ENCODE data around the gene UQCRQ. TPM values are rescaled to one million over a fixed set of nuclear protein-coding genes. Genes with fewer than 3 reads are reported as not detected.

UQCRQ gene
- total and polyA plus RNA-seq, 8 donors: 133 to 235 (median 205) TPM

DNA sequence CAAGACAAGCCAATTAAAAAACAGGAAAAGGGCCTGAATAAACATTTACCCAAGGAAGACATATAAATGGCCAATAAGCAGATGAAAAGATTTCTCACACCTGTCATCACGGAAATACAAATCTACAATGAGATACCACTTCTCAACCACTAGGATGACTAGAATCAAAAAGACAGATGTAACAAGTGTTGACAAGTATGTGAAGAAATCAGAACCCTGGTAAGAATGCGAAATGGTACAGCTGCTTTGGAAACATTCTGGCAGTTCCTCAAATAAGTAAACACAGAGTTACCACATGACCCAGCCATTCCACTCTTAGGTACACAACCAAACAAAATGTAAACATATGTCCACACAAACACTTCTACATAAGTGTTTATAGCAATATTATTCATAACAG, 39.5 kb downstream of the UQCRQ start:
- peak; percentile 82 to 88 (median 87) for ATAC-seq
- TF ChIP-seq, protein P1, sequence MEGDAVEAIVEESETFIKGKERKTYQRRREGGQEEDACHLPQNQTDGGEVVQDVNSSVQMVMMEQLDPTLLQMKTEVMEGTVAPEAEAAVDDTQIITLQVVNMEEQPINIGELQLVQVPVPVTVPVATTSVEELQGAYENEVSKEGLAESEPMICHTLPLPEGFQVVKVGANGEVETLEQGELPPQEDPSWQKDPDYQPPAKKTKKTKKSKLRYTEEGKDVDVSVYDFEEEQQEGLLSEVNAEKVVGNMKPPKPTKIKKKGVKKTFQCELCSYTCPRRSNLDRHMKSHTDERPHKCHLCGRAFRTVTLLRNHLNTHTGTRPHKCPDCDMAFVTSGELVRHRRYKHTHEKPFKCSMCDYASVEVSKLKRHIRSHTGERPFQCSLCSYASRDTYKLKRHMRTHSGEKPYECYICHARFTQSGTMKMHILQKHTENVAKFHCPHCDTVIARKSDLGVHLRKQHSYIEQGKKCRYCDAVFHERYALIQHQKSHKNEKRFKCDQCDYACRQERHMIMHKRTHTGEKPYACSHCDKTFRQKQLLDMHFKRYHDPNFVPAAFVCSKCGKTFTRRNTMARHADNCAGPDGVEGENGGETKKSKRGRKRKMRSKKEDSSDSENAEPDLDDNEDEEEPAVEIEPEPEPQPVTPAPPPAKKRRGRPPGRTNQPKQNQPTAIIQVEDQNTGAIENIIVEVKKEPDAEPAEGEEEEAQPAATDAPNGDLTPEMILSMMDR (IDR thresholded peaks at IDR 0.05): no peak
- 29 to 35% methylated on average over 2 of the region's 2 CpGs for WGBS, 2 donors
- H3K36me3 ChIP-seq: no peaks in the 10 kb centered on the region
- intact Hi-C loops (cut with DNase I): no loop called here
- peaks cover 0 to 11% (median 0%) of the 10 kb centered on the region in 3 donors for H3K4me1 ChIP-seq
- FAIRE-seq: no peak
- H3K4me3 ChIP-seq: no peak overlapping the region
- no peaks in the 10 kb centered on the region for H3K27me3 ChIP-seq
- no peaks in the 10 kb centered on the region for H3K9me3 ChIP-seq
- peak overlapping the region in 1 of 4 donors; percentile 33 for H3K27ac ChIP-seq
- DNase-seq: peak in 1 of 6 donors; percentile 38

DNA sequence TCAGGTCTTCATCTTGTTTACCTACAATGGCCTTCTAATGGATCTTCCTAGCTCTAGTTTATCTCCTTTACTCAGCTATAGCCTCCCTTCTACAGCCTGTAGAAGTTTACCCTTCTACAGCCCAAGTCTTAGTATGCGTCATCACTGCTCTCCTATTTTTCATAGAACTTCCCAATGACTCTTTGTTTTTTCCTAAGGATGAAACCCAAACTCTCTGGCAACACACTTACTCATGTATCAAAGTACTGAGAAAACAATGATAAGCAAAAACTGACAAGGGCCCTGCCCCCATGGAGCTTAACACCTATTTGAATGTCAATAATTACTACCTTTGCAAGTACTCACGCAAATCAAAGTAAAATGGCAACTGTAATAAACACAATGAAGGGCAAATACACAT, 40.7 kb downstream of the UQCRQ start:
- Histone ChIP-seq H3K4me1 (peaks cover 0 to 11% (median 0%) of the 10 kb centered on the region in 3 donors), H3K27ac (no peak overlapping the region), H3K9me3 (no peaks in the 10 kb centered on the region), H3K36me3 (peaks cover 0 to 7% (median 0%) of the 10 kb centered on the region in 3 donors), H3K27me3 (no peaks in the 10 kb centered on the region), H3K4me3 (no peak overlapping the region)
- 73 to 74% methylated on average over 2 of the region's 2 CpGs for WGBS, 2 donors
- intact Hi-C loops (cut with DNase I): no loop called here
- TF ChIP-seq, protein P1 (IDR thresholded peaks at IDR 0.05): no peak
- DNase-seq (no peak), ATAC-seq (peak in 2 of 4 donors; percentile 13 to 14), FAIRE-seq (no peak)

DNA sequence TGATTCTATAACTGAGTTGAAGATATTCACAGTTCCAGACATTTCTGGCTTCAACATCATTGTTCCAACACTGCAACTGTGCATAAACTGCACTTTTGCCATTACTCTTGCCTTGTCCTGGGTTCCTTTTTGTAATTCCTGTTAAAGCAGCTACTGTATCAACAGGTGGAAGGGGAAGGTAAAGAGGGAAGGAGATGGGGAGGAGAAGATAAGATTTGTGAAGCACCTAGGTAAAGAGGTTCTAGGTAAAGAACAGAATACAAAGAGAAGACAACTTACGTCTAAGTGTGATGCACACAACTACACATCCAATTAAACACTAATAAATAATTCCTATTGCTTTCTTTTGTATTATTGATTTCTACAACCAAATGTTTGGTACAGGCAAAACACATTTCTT, 43.3 kb downstream of the UQCRQ start:
- no peaks in the 10 kb centered on the region for H3K27me3 ChIP-seq
- TF ChIP-seq, protein P1 (IDR thresholded peaks at IDR 0.05): no peak
- FAIRE-seq (no peak), ATAC-seq (no peak), DNase-seq (no peak)
- no peak overlapping the region for H3K4me3 ChIP-seq
- intact Hi-C loops (cut with DNase I): no loop called here
- H3K4me1 ChIP-seq: peaks cover 0 to 11% (median 0%) of the 10 kb centered on the region in 3 donors
- no peaks in the 10 kb centered on the region for H3K9me3 ChIP-seq
- WGBS, 2 donors: 91 to 100% methylated on average over 1 of the region's 1 CpG
- H3K27ac ChIP-seq: no peak overlapping the region
- H3K36me3 ChIP-seq: peaks cover 0 to 11% (median 0%) of the 10 kb centered on the region in 3 donors

DNA sequence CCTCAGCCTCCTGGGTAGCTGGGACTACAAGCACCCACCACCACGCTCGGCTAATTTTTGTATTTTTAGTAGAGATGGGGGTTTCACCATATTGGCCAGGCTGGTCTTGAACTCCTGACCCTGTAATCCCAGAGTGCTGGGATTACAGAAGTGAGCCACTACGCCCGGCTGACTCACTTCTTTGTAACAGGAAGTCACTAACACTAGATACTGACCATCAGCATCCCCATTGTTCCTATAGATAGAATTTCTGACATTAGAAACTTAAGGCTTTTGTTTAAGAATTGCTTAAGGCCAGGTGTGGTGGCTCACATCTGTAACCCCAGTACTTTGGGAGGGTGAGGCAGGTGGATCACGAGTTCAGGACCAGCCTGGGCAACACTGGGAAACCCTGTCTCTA, 49.2 kb downstream of the UQCRQ start:
- FAIRE-seq: no peak
- Histone ChIP-seq H3K27me3 (no peaks in the 10 kb centered on the region), H3K36me3 (peaks cover 0 to 22% (median 0%) of the 10 kb centered on the region in 3 donors), H3K27ac (no peak overlapping the region), H3K9me3 (no peaks in the 10 kb centered on the region), H3K4me1 (no peaks in the 10 kb centered on the region), H3K4me3 (no peak overlapping the region)
- DNase-seq: no peak
- TF ChIP-seq, protein P1 (IDR thresholded peaks at IDR 0.05): no peak
- ATAC-seq: no peak
- intact Hi-C loops (cut with DNase I): no loop called here
- 90 to 92% methylated on average over 5 of the region's 5 CpGs for WGBS, 2 donors

DNA sequence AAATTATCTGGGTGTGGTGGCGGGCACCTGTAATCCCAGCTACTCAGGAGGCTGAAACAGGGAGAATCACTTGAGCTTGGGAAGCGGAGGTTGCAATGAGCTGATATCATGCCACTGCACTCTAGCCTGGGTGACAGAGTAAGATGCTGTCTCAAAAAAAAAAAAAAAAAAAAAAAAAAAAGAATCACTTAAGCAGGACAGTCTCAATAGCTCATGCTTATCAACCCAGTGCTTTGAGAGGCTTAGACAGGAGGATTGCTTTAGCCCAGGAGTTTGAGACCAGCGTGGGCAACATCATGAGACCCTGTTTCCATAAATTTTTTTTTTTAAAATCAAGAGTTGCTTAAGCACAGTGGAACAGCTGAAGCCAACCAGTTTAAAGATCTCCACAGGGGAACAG, 49.6 kb downstream of the UQCRQ start:
- H3K27me3 ChIP-seq: no peaks in the 10 kb centered on the region
- H3K9me3 ChIP-seq: no peaks in the 10 kb centered on the region
- H3K4me1 ChIP-seq: no peaks in the 10 kb centered on the region
- H3K36me3 ChIP-seq: peaks cover 0 to 24% (median 0%) of the 10 kb centered on the region in 3 donors
- DNase-seq (no peak), FAIRE-seq (no peak), ATAC-seq (peak in 1 of 4 donors; percentile 14)
- intact Hi-C loops (cut with DNase I): no loop called here
- no peak overlapping the region for H3K27ac ChIP-seq
- TF ChIP-seq, protein P1 (IDR thresholded peaks at IDR 0.05): no peak
- 94 to 98% methylated on average over 3 of the region's 3 CpGs for WGBS, 2 donors
- H3K4me3 ChIP-seq: no peak overlapping the region

Other genes with a start within 250 kb of the UQCRQ start
- gene IL13, start 208.5 kb upstream of the UQCRQ start, total RNA-seq: not detected
- under 1 TPM in 1 of 2 donors, not detected in 1; 0.07 TPM for gene IL13, start 208.5 kb upstream of the UQCRQ start, polyA plus RNA-seq
- gene IL4, start 192.7 kb upstream of the UQCRQ start, total RNA-seq: not detected
- not detected for gene IL4, start 192.7 kb upstream of the UQCRQ start, polyA plus RNA-seq
- 1 to 10 TPM; 2.4 to 6.3 (median 4.1) TPM for gene KIF3A, start 129.1 kb upstream of the UQCRQ start, total RNA-seq
- gene KIF3A, start 129.1 kb upstream of the UQCRQ start, polyA plus RNA-seq: 1 to 10 TPM; 2.4 to 5.0 TPM
- gene CCNI2, start 119.2 kb upstream of the UQCRQ start, total RNA-seq: 1 to 10 TPM in 4 of 6 donors, under 1 TPM in 2; 0.69 to 4.4 (median 1.3) TPM
- gene CCNI2, start 119.2 kb upstream of the UQCRQ start, polyA plus RNA-seq: 1 to 10 TPM in 1 of 2 donors, under 1 TPM in 1; 0.84 to 1.8 TPM
- gene SEPTIN8, start 89.4 kb upstream of the UQCRQ start, total RNA-seq: 10 to 100 TPM; 13.1 to 32.8 (median 17.1) TPM
- gene SEPTIN8, start 89.4 kb upstream of the UQCRQ start, polyA plus RNA-seq: 10 to 100 TPM; 17.9 to 18.6 TPM
- 1 to 10 TPM; 1.5 to 2.8 (median 1.9) TPM for gene SOWAHA, start 53.3 kb upstream of the UQCRQ start, total RNA-seq
- gene SOWAHA, start 53.3 kb upstream of the UQCRQ start, polyA plus RNA-seq: 1 to 10 TPM; 1.4 to 5.0 TPM
- gene SHROOM1, start 36.0 kb upstream of the UQCRQ start, total RNA-seq: 10 to 100 TPM; 10.7 to 14.7 (median 11.6) TPM
- gene SHROOM1, start 36.0 kb upstream of the UQCRQ start, polyA plus RNA-seq: 10 to 100 TPM; 30.9 to 62.0 TPM
- gene GDF9, start 173 bp upstream of the UQCRQ start, total RNA-seq: under 1 TPM; 0.19 to 0.93 (median 0.31) TPM
- 1 to 10 TPM in 1 of 2 donors, under 1 TPM in 1; 0.42 to 1.1 TPM for gene GDF9, start 173 bp upstream of the UQCRQ start, polyA plus RNA-seq
- gene LEAP2, start 7.0 kb downstream of the UQCRQ start, total RNA-seq: 1 to 10 TPM in 3 of 6 donors, under 1 TPM in 3; 0.55 to 2.0 (median 1.1) TPM
- gene LEAP2, start 7.0 kb downstream of the UQCRQ start, polyA plus RNA-seq: 1 to 10 TPM; 2.3 to 3.9 TPM
- gene AFF4, start 97.0 kb downstream of the UQCRQ start, total RNA-seq: 10 to 100 TPM; 24.8 to 40.2 (median 27.8) TPM
- 10 to 100 TPM in 1 of 2 donors, 1 to 10 TPM in 1; 6.7 to 12.5 TPM for gene AFF4, start 97.0 kb downstream of the UQCRQ start, polyA plus RNA-seq
- 10 to 100 TPM in 2 of 6 donors, 1 to 10 TPM in 4; 4.8 to 12.5 (median 7.5) TPM for gene ZCCHC10, start 159.9 kb downstream of the UQCRQ start, total RNA-seq
- gene ZCCHC10, start 159.9 kb downstream of the UQCRQ start, polyA plus RNA-seq: 10 to 100 TPM; 12.6 to 13.3 TPM
- gene HSPA4, start 185.4 kb downstream of the UQCRQ start, total RNA-seq: 10 to 100 TPM; 21.3 to 44.0 (median 32.4) TPM
- 10 to 100 TPM; 29.9 to 33.5 TPM for gene HSPA4, start 185.4 kb downstream of the UQCRQ start, polyA plus RNA-seq